ENCODE results near the gene BRD1.

The BRD1 gene

DNA sequence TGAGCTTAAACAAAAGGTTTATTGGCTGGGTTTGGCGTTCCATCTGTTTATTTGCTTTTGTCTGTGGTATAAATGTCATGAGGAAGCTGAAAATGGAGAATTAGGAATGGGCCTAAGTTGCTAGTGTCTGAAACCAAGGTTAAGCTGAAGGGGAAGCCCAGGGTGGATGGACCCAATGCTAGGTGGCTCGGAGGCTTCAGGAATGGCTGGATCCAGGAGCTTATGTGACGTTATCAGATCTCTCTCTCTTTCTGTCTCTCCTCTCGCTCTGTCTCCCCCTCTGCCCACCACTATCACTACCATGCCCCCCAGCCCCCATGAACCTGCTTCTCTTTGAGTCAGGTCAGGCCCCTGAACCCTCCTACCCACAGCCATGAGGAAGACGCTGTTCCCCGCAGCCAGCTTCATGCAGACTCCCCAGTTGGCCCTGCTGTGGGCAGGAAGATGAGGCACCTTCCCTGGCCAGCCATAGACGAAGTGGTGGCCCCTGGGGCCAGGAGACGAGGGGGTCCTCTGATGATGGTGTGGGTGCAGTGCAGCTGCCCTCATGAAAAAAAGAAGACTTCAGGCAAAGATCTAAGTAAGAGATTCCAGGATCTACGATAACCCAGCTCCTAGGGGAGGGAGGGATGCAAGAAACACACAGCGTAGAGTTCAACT lies 101.5 kb downstream of the BRD1 start:
- DNase-seq: no peak

DNA sequence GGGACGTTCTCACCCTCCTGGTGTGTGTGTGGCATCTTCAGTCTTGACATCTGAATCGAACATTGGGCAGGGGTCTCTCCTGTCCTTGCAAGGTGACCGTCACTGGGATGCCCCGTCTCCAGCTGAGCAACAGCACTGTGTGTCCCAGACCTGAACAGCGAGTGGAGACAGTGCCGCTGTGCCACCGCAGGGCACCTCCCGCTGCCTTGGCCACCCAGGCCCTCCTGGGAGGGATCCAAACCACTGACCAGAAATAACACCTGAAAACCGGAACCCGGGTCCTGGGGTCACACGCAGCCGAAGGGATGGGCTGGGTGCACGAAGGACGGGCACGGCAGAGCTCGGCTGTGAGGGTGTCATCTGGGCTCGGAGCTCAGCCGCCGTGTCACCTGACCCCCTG lies 102.2 kb downstream of the BRD1 start:
- no peak for DNase-seq

DNA sequence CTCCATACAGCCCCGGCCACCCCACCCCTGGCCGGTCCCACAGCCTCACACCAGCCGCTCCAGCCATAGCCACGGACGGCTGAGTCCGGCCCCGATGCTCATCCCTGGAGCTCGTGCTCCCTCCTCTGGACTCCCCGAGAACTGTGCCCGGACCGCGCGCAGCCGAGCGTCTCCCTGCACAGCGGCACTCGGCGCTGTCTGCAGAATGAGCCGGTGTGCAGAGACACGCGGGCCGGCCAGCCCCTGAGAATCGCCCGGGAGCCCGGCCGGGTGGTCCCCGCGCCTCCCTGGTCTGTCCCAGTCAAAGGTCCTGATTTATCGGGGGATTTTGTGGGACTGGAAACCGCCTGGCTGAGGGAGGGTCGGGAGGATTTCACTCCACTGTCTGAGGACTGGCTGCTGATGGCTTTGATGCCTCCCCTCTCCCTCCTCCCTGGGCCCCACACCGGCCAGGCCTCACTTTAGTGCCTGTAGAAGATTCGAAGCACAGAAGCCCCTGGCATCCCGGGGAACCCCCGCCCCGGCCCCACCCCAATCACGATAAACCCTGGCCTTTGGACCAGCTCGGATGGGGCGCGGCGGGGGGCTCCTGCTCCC lies 102.7 kb downstream of the BRD1 start:
- DNase-seq: peak; percentile 86

DNA sequence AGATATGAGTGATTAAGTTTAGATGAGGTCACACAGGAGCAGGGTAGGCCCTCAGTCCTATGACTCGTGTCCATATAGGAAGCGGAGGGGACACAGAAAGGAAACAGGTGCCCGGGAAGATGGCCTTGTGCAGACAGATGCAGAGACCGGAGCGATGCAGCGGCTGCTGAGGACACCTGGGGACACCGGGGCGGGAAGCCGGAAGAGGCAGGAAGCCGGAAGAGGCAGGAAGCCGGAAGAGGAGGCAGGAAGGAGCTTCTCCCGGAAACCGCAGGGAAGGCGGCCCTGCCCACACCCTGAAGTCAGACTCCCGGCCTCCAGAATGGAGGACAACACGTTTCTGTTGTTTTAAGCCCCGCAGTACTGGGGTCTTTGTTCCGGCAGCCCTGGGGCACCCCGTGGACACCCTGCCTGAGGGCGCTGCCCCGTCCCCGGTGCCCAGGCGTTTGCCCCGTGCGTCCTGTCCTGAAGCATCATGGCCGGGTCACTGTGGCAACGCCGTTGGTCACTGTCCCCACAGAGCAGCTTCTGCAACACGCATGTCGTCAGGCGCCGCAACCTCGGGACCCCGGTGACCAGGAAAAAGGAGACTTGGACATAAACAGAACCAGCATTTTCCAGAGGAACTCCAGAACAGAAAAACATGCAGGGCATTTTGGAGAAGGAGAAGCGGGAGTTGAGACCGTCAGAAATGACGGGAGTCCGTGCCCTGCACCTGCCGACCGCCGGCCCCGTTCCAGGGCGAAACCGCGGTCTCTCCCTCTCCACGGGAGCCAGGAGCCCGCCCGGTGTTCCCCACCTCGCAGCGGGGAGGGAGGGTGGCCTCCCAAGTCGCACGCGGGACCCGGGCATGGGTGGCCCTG lies 103.4 kb downstream of the BRD1 start:
- DNase-seq: peak; percentile 57

DNA sequence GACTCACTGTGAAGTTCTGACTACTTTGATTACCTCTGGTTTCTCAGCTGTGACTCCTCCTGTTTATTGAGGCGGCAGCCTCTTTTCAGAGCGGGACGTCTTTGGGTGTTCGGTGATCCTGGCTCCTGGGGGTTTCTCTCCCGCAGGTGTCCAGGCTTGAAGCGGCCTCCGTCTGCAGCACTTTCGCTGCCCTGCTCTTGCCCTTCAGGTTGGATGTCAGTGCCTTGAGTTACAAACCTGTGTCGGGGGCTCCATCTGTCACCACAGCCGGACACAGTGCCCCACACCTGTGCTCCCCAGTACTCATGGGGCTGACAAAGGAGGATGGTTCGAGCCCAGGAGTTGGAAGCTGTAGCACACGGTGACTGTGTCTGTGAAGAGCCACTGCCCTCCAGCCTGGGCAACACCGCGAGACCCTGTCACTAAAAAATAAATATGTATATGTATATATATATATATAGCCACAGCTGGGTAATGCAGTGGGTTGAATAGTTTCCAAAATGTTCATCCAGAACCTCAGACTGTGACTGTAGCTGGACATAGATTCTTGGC lies 104.1 kb downstream of the BRD1 start:
- DNase-seq: no peak

Measured in stimulated activated CD8-positive, alpha-beta memory T cell treated with anti-CD3 and anti-CD28 coated beads, Interleukin-4, amount 100 ng/mL, for 48 hours (primary cell).